ENCODE measurements around the gene BCL11A.

DNA sequence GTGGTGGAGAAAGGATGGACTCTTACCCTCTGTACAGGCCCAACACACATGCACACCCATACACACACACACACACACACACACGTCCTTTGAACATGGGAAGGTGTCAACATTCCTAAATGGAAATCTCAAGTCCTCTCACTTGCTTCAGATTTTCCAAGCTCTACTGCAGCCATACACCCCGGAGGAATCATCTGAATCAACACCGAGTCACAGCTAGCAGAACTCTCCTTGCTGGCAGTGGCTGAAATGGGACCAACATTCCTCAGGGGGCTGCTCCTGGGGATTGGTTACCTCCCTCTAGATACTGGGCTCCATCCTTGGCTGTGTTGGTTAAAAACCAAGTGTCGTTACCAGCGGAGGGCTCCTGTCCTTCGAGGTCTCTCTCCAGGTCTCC is 112.7 kb downstream of the BCL11A start:
- TF ChIP-seq SUZ12 (IDR thresholded peaks at IDR 0.05; ENCODE audit: extremely low read depth, insufficient read depth, insufficient read length) = no peak
- TF ChIP-seq YY1 (IDR thresholded peaks at IDR 0.05; ENCODE audit: insufficient read depth, insufficient read length) = no peak
